Activated CD4-positive, CD25-positive, alpha-beta regulatory T cell treated with anti-CD3 and anti-CD28 coated beads, Interleukin-2, amount 50 U/mL, for 24 hours (primary cell): Measurements from ENCODE around the gene CDK5RAP1.

Experiments used
- ATAC-seq, 2 donors: fragments of 150-1000 bp; cut with Tn5 transposase; one replicate each; pipeline ENCODE4 v1.10.0; 2021; ENCODE audit warnings: mild to moderate bottlenecking in 1 of 2, moderate library complexity in 1 of 2

CDK5RAP1 gene

DNA sequence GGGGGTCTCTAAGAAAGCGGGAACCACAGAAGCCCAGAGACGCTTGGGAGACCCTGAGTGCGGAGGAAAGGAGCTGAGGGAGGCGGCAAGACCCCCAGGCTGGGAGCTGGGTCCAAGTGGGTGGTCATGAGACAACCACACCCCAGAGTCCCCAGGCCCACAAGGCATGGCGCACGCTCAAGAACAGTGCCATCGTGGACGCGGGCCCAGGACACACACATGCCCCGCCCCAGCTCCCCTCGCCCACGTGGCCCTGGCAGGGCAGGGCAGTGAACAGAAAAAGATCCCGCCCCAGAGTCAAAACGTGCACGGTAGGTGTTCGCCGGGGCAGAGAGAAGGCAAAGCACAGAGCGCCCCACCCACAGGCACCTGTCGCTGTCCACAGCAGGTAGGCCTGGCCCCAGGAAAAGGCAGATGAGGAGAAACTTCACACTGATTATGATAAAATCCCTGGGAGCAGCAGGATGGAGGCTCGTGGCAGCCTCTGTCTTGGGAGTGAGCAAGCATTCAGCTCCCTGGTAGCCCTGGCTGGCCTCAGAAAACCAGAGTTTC, 68.3 kb downstream of the CDK5RAP1 start:
- no peak for ATAC-seq

DNA sequence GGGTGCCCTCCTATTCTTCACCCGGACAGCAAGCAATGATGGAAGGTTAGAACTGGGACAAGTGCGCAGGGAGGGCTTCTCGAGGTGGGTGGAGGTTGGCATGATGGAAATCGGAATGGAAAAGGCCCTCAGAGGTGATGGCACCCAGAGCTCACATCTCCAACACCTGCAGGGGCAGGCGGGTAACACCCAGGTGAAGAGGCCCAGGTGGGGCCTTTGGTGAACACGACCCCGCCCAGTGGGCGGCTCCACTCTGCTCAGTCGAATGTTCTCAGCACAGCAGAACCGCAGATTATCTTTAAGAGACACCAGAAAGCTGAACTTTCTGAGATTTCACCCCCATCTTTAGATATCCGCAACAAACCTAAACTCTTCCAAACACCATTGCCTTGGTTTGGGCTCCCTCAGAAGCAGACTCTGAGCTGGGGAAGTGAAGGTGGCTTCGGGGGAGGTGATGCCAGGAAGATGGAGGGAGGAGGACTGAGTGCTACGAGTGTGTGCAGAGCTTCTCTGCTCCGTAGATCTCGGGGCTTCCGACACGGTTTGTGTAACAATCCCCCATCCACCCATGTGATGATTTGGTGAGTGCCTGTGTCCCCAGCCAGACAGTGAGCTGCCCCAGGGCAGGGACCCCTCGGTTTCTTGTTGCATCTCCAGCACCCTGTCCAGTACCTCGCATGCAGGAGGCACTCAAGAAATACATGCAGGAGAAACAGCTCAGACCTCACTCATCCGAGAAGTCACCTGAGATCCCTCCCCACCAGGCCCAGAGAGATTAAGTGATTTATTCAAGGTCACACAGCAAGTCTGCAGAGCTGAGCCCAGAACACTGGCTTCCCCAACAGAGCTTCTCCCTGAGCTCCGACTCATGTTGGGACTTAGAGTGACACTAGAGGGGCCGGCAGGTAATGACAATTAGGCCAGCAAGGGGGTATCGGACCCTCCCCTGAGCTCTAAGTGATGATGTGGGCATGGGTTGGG, 72.9 kb downstream of the CDK5RAP1 start:
- no peak for ATAC-seq

GRCh38 chr20:33325350-33325749, 76.0 kb downstream of the CDK5RAP1 start:
- no peak for ATAC-seq

GRCh38 chr20:33323236-33323635, 78.1 kb downstream of the CDK5RAP1 start:
- no peak for ATAC-seq

DNA sequence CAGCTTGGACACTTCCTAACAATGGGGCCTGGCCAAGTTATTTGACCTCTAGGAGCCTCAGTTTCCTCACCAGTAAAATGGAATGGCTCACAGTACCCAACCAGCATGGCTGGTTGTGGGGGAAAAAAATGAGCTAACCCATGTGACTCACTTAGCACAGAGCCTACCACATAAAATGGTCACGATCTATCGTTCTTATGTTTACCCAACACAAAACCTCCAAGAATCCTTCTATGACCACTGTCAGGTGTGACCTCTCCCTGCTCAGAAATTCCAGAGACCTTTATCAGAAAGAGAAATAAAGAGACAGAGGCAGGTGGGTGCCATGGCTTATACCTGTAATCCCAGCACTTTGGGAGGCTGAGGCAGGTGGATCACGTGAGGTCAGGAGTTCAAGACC, 78.9 kb downstream of the CDK5RAP1 start:
- ATAC-seq: no peak

DNA sequence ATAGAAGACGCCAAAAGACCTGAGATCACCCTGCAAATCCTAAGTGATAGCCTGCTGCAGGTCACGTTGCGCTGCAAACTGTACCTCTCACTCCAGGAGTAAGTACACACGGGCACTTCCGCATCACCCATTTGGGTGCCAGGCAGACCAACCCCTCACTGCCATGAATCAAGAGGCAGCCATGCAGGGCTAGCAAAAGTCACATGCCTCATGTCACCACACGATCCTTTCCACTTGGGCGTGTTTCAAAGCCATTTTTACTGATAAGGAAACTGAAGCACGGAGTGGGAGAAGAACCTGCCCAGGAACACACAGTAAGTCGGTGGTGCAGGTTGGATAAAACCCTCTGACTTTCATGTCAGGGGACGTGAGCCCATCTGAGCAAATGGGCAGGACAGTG, 81.3 kb downstream of the CDK5RAP1 start:
- no peak for ATAC-seq

DNA sequence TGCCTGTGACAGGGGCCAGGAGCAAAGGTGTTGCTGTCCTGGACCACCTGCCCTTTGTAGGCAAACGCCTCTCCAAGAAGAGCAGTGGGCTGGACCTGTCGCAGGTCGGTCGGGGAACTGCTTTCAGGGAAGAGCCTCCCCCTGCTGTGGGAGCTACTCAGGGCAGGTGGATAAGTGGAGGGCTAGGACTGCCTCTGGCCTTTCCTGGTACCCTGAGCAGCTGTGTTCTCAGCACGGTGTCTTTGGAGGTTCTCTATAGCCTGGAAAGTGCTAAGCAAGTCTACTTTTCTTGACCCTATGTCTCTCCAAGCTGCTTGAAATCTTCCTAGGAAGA, 83.3 kb downstream of the CDK5RAP1 start:
- no peak for ATAC-seq

DNA sequence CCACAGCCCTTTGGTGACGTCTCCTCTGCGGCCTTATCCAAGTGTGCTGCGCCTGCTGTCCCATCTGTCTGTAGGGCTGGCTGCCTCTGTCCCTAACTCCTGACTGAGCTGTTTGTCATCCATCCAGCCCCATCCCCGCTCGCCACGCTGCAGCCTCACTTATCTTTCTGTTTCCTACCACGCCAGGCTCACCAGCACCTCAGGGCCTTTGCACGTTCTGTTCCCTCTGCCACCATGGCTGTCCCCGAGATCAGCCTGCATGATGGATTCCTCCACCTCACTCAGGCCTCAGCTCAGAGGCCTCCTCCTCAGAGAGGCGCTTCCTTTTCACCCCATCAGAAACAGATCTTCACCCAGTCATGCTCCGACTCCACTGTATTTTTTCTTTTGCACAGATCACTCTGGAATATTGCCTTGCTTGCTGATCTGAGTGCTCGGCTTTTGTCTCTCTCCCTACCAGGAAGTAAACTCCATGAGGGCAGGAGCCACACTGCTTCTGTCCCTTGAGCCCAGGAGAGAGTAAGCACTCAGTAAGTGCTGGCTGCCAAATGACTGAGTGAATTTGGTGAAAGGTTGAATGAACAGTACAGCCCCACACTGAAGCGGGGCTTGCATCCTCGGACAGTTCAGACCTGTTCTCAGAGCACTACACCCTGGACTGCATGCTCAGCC, 83.8 kb downstream of the CDK5RAP1 start:
- no peak for ATAC-seq

DNA sequence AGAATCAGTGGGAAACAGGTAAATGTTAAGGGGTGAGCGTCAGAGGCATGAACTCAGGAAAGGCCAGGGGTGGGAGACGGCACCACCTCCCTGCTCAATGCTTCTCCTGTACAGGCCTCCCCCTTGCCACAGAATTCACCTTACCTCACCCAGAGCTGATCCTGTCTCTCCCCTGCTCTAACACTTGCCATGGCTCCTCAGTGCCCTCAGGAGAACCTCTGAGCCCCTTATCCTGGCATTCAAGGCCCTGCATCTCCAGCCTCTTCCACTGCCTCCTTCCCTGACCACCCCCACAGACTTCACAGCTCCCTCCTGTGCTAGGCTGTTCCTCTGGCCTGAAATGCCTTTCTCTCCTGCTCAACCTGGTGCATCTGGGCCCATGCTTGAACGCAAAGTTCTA, 84.4 kb downstream of the CDK5RAP1 start:
- ATAC-seq: no peak

DNA sequence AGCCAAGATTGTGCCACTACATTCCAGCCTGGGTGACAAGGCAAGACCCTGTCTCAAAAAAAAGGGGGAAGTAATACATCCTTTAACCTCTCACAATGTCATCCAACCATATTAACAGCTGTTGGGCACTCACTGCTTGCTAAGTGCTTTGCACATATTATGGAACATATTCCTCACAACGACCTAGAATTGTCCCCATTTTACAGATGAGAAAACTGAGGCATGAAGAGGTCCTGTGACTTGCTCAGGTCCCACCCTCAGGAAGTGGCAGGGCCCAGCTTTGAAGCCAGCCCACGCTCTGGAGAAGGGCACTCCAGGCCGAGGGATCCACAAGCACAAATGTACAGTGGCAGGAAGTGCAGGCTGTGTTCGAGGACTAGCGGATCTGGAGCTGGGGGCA, 85.0 kb downstream of the CDK5RAP1 start:
- no peak for ATAC-seq

GRCh38 chr20:33313686-33314314, 87.5 kb downstream of the CDK5RAP1 start:
- no peak for ATAC-seq

GRCh38 chr20:33312583-33312982, 88.7 kb downstream of the CDK5RAP1 start:
- ATAC-seq: no peak

- ATAC-seq: no peak
Observed at GRCh38 chr20:33311996-33312395, 89.3 kb downstream of the CDK5RAP1 start.

GRCh38 chr20:33311011-33311410, 90.3 kb downstream of the CDK5RAP1 start:
- no peak for ATAC-seq

- no peak for ATAC-seq
Observed at GRCh38 chr20:33310327-33310899, 90.9 kb downstream of the CDK5RAP1 start.

- no peak for ATAC-seq
Observed at GRCh38 chr20:33309631-33310030, 91.7 kb downstream of the CDK5RAP1 start.
